Osteoblast (primary cell): ENCODE data around the gene DTHD1. TPM values are rescaled to one million over a fixed set of nuclear protein-coding genes. Genes with fewer than 3 reads are reported as not detected.

Source experiments
- DNase-seq: peaks from one replicate; pipeline ENCODE4 v3.0.0; 2011; ENCODE audit warnings: low spot score, mixed read lengths; ENCODE audit not compliant: insufficient read length; ENCODE audit errors: missing footprints
- H2AFZ ChIP-seq: 2 replicates; pipeline ENCODE4 v1.6.0; 2011; ENCODE audit warnings: mild to moderate bottlenecking, low read length
- H3K27ac ChIP-seq: 2 replicates; pipeline ENCODE4 v1.5.1; 2011; ENCODE audit warnings: mild to moderate bottlenecking, low read depth, low read length, moderate library complexity
- H3K27me3 ChIP-seq: 2 replicates; pipeline ENCODE4 v1.6.0; 2012; ENCODE audit warnings: mild to moderate bottlenecking, control low read depth, inconsistent platforms, low read length, moderate library complexity; ENCODE audit not compliant: insufficient read depth
- H3K36me3 ChIP-seq: 2 replicates; pipeline ENCODE4 v1.5.1; 2011; ENCODE audit warnings: mild to moderate bottlenecking, low read length, control low read depth, moderate library complexity; ENCODE audit not compliant: insufficient read depth
- H3K4me1 ChIP-seq: 2 replicates; pipeline ENCODE4 v1.5.1; 2011; ENCODE audit warnings: mild to moderate bottlenecking, low read length, control low read depth, moderate library complexity; ENCODE audit not compliant: insufficient read depth
- H3K4me2 ChIP-seq: 2 replicates; pipeline ENCODE4 v1.6.0; 2011; ENCODE audit warnings: mild to moderate bottlenecking, low read length; ENCODE audit not compliant: insufficient read depth
- H3K4me3 ChIP-seq: fragments of 200-600 bp; sonication (generic); 3 replicates; pipeline ENCODE4 v1.5.1; 2012; ENCODE audit warnings: mild to moderate bottlenecking, low read length, inconsistent platforms; ENCODE audit not compliant: insufficient read depth
- H3K79me2 ChIP-seq: 2 replicates; pipeline ENCODE4 v1.6.0; 2012; ENCODE audit warnings: mild to moderate bottlenecking, low read length, control low read depth, inconsistent platforms; ENCODE audit not compliant: insufficient read depth
- H3K9me3 ChIP-seq: 2 replicates; pipeline ENCODE4 v1.5.1; 2011; ENCODE audit warnings: low read depth, low read length, control low read depth
- H4K20me1 ChIP-seq: 2 replicates; pipeline ENCODE4 v1.6.0; 2012; ENCODE audit warnings: mild to moderate bottlenecking, low read length, control low read depth; ENCODE audit not compliant: insufficient read depth
- CTCF ChIP-seq: IDR thresholded peaks from 2 replicates; pipeline ENCODE4 v1.5.1; 2011; ENCODE audit warnings: mild to moderate bottlenecking, low read depth, low read length, moderate library complexity; ENCODE audit errors: extremely low read depth
- total RNA-seq: library from RNA; depleted of rRNA; stranded (reverse); fragments of >200 nt; gene quantifications from 2 replicates; pipeline ENCODE4 v1.2.3, GENCODE V29; 2012

The DTHD1 gene
- total RNA-seq, 1 donor: not detected

GRCh38 chr4:36278789-36279188 lies 2.6 kb upstream of the DTHD1 start:
- H3K27ac ChIP-seq: no peak overlapping the region

GRCh38 chr4:36280555-36280954 lies 861 bp upstream of the DTHD1 start:
- no peaks in the 10 kb centered on the region for H4K20me1 ChIP-seq
- no peaks in the 10 kb centered on the region for H3K27me3 ChIP-seq
- DNase-seq: no peak
- no peaks in the 10 kb centered on the region for H3K9me3 ChIP-seq
- H2AFZ ChIP-seq: no peak overlapping the region
- no peak overlapping the region for H3K27ac ChIP-seq
- no peak for TF ChIP-seq CTCF
- no peak overlapping the region for H3K4me2 ChIP-seq
- H3K4me1 ChIP-seq: no peaks in the 10 kb centered on the region
- no peaks in the 10 kb centered on the region for H3K36me3 ChIP-seq
- H3K79me2 ChIP-seq: no peaks in the 10 kb centered on the region
- no peak overlapping the region for H3K4me3 ChIP-seq

More at GRCh38 chr4:36278789-36279188, 2.6 kb upstream of the DTHD1 start:
- Histone ChIP-seq H4K20me1 (no peaks in the 10 kb centered on the region), H2AFZ (no peak overlapping the region), H3K9me3 (no peaks in the 10 kb centered on the region), H3K79me2 (no peaks in the 10 kb centered on the region), H3K4me1 (no peaks in the 10 kb centered on the region), H3K4me3 (no peak overlapping the region), H3K36me3 (no peaks in the 10 kb centered on the region), H3K27me3 (no peaks in the 10 kb centered on the region), H3K4me2 (no peak overlapping the region)
- TF ChIP-seq CTCF: no peak
- DNase-seq: no peak

- no peak for TF ChIP-seq CTCF
- Histone ChIP-seq H3K36me3 (no peaks in the 10 kb centered on the region), H3K79me2 (no peaks in the 10 kb centered on the region), H2AFZ (no peak overlapping the region), H3K4me1 (no peaks in the 10 kb centered on the region), H3K9me3 (no peaks in the 10 kb centered on the region), H3K27ac (no peak overlapping the region), H4K20me1 (no peaks in the 10 kb centered on the region), H3K4me3 (no peak overlapping the region), H3K27me3 (no peaks in the 10 kb centered on the region), H3K4me2 (no peak overlapping the region)
- DNase-seq: no peak
Observed at GRCh38 chr4:36282503-36283030, 1.2 kb downstream of the DTHD1 start.

- no peaks in the 10 kb centered on the region for H3K36me3 ChIP-seq
- no peaks in the 10 kb centered on the region for H3K4me1 ChIP-seq
- H3K4me3 ChIP-seq: no peak overlapping the region
- H3K79me2 ChIP-seq: no peaks in the 10 kb centered on the region
- H3K9me3 ChIP-seq: no peaks in the 10 kb centered on the region
- H3K27ac ChIP-seq: no peak overlapping the region
- no peak overlapping the region for H3K4me2 ChIP-seq
- DNase-seq: no peak
- H3K27me3 ChIP-seq: no peaks in the 10 kb centered on the region
- H4K20me1 ChIP-seq: no peaks in the 10 kb centered on the region
- H2AFZ ChIP-seq: no peak overlapping the region
- TF ChIP-seq CTCF: no peak
Observed at GRCh38 chr4:36283912-36284465, 2.6 kb downstream of the DTHD1 start.
